MCF 10A (cell line): ENCODE results near the gene ZFX. TPM values are rescaled to one million over a fixed set of nuclear protein-coding genes. Genes with fewer than 3 reads are reported as not detected.

Source experiments
- BruUV-seq: library from RNA; stranded (reverse); fragments of 400-500 nt; replicated peaks from 2 replicates; lab custom pipeline; 2021; lab: Mats Ljungman, UMichigan
- CTCF ChIA-PET: fragments of 300-600 bp; sonication (Branson Sonifier 250); formaldehyde crosslinking; extraction: SDS; loops from one replicate; lab custom pipeline; 2021; ENCODE audit warnings: antibody characterized with exemption, inconsistent platforms; lab: Yijun Ruan, JAX
- POLR2A ChIA-PET: fragments of 300-600, 350-650 bp; sonication (Branson Sonifier 250); formaldehyde crosslinking; extraction: SDS; loops from one replicate; lab custom pipeline; 2020; ENCODE audit warnings: antibody characterized with exemption, inconsistent platforms; lab: Yijun Ruan, JAX
- DNase-seq: peaks from one replicate; pipeline ENCODE4 v3.0.0-alpha.2; 2018; ENCODE audit not compliant: unreplicated experiment
- H3K27ac Mint-ChIP-seq: one replicate; pipeline ENCODE4 v1.8.0; 2022; ENCODE audit warnings: mild to moderate bottlenecking, low read depth, mixed read lengths; ENCODE audit not compliant: unreplicated experiment
- H3K27me3 Mint-ChIP-seq: one replicate; pipeline ENCODE4 v1.8.0; 2022; ENCODE audit warnings: mixed read lengths; ENCODE audit not compliant: insufficient read depth, unreplicated experiment
- H3K36me3 Mint-ChIP-seq: one replicate; pipeline ENCODE4 v1.8.0; 2022; ENCODE audit warnings: mild to moderate bottlenecking, moderate library complexity, mixed read lengths; ENCODE audit not compliant: insufficient read depth, unreplicated experiment
- H3K4me1 Mint-ChIP-seq: one replicate; pipeline ENCODE4 v1.8.0; 2022; ENCODE audit warnings: mixed read lengths; ENCODE audit not compliant: insufficient read depth, unreplicated experiment
- H3K4me3 Mint-ChIP-seq: one replicate; pipeline ENCODE4 v1.8.0; 2022; ENCODE audit warnings: mild to moderate bottlenecking, moderate library complexity, mixed read lengths; ENCODE audit not compliant: unreplicated experiment
- H3K9me3 Mint-ChIP-seq: one replicate; pipeline ENCODE4 v1.8.0; 2022; ENCODE audit warnings: mixed read lengths; ENCODE audit not compliant: unreplicated experiment
- CTCF ChIP-seq: fragments of 200-600 bp; IDR thresholded peaks from one replicate; pipeline ENCODE4 v1.8.0; 2022; ENCODE audit warnings: antibody characterized with exemption, mild to moderate bottlenecking; ENCODE audit not compliant: unreplicated experiment
- intact Hi-C: fragments of 100-400 bp; cut with micrococcal nuclease; formaldehyde crosslinking; loops from 2 replicates; pipeline ENCODE4 v1.14.1; 2022
- total RNA-seq: library from RNA; stranded (reverse); gene quantifications from 2 replicates; pipeline ENCODE4 v1.2.3, GENCODE V29; 2022

ZFX gene
- total RNA-seq, 1 experiment from 2014 or later, result 72.3 TPM

- H3K36me3 Mint-ChIP-seq, result peaks cover 14% of the 10 kb centered on the region
- H3K4me1 Mint-ChIP-seq, result peaks cover 46% of the 10 kb centered on the region
- H3K27ac Mint-ChIP-seq, result peak overlapping the region; percentile 92
- H3K27me3 Mint-ChIP-seq, result no peaks in the 10 kb centered on the region
- CTCF ChIA-PET, result interaction anchor here (0.6 to 1.2 kb wide), 5 partner anchors 32 to 108 kb away, joined by 3 to 4 read pairs (median 3); no protein-coding TSS in a partner anchor
- no peaks in the 10 kb centered on the region for H3K9me3 Mint-ChIP-seq
- POLR2A ChIA-PET, result interaction anchor here (1.6 to 3.6 kb wide), 2 partner anchors 96 to 97 kb away, joined by 6 to 21 read pairs; partner anchors contain the start of gene EIF2S3
- DNase-seq, result no peak
- intact Hi-C loops, result loop anchor here (1.0 to 10.0 kb wide), 4 partner anchors 54 to 242 kb away; partner anchors contain the start of gene CXorf58
- TSS peak; percentile 38 for BruUV-seq
- no peak for TF ChIP-seq CTCF
- peak overlapping the region; percentile 92 for H3K4me3 Mint-ChIP-seq
Observed at GRCh38 chrX:24150898-24151297, 1.4 kb downstream of the ZFX start.

GRCh38 chrX:24151513-24151912, 2.0 kb downstream of the ZFX start:
- Mint-ChIP-seq H3K9me3 (no peaks in the 10 kb centered on the region), H3K27ac (peak overlapping the region; percentile 92), H3K4me3 (peak overlapping the region; percentile 92), H3K36me3 (peaks cover 19% of the 10 kb centered on the region), H3K4me1 (peaks cover 41% of the 10 kb centered on the region), H3K27me3 (no peaks in the 10 kb centered on the region)
- no peak for DNase-seq
- intact Hi-C loops, result loop anchor here (2.0 to 10.0 kb wide), 3 partner anchors 53 to 243 kb away; partner anchors contain the start of gene CXorf58
- CTCF ChIA-PET, result interaction anchor here (0.6 to 1.2 kb wide), 6 partner anchors 25 to 327 kb away, joined by 3 to 4 read pairs (median 3); no protein-coding TSS in a partner anchor
- POLR2A ChIA-PET, result interaction anchor here (1.0 to 1.6 kb wide), 2 partner anchors 16 to 98 kb away, joined by 3 to 6 read pairs; no protein-coding TSS in a partner anchor
- BruUV-seq, result no TSS peak
- no peak for TF ChIP-seq CTCF

DNA sequence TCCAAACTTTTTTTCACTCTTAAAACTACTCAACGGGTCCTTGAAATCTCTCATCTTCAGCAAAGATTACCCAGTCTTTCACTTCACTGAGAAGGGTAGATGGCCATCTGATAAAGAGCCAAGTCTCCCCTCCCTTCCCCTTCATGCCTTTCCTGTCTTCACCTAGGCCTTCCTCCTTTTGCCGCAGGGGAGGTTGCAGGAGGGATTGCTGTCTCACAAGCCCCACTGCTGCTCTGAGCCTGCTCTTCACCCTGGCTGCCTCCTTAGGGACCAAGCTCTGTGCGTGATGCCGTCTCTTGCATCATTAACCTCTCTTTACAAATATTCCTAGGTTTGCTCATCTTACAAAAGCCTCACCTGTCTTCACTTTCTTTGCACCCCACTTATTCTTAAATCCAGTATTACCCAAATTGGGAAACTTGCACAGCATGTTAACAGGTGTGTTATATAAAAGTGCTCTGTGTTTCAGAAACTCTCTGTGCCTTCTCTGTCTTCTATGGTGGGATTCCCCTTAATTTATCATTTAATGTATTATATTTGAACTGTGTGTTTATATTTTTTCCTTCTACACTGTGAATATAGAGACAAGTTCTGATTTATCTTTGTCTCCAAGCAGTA, 3.8 kb downstream of the ZFX start:
- no peak for TF ChIP-seq CTCF
- intact Hi-C loops, result loop anchor here (5.0 to 10.0 kb wide), 2 partner anchors 52 to 89 kb away; no protein-coding TSS in a partner anchor
- POLR2A ChIA-PET, result no interaction called here
- Mint-ChIP-seq H3K9me3 (no peaks in the 10 kb centered on the region), H3K4me1 (peaks cover 44% of the 10 kb centered on the region), H3K36me3 (peaks cover 26% of the 10 kb centered on the region), H3K4me3 (peak overlapping the region; percentile 35), H3K27ac (peak overlapping the region; percentile 27), H3K27me3 (no peaks in the 10 kb centered on the region)
- CTCF ChIA-PET, result no interaction called here
- peak; percentile 65 for DNase-seq
- no TSS peak for BruUV-seq

DNA sequence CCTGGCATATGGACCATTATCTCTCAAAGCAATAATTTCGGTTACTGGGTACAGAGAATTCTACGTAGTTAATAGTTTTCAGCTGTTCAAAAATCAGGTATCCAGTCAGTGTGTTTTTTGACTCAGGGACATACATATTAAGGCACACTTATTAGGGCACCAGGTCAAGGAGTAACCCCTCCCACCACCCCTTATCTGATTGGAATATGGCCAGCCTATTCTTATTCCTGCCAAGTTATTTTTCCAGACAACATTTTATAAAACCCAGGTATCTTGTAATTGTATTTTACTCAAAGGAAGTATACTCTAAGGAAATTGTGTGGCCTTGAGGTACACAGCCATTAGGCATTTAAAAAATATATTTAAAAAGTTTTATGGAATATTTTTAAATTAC, 4.3 kb downstream of the ZFX start:
- BruUV-seq, result no TSS peak
- CTCF ChIA-PET, result no interaction called here

More for the DNA sequence above, 4.3 kb downstream of the ZFX start:
- Mint-ChIP-seq H3K9me3 (no peaks in the 10 kb centered on the region), H3K36me3 (peaks cover 26% of the 10 kb centered on the region), H3K4me3 (peak overlapping the region; percentile 35), H3K4me1 (peaks cover 47% of the 10 kb centered on the region), H3K27ac (no peak overlapping the region), H3K27me3 (no peaks in the 10 kb centered on the region)
- intact Hi-C loops, result loop anchor here (5.0 to 10.0 kb wide), 2 partner anchors 51 to 89 kb away; no protein-coding TSS in a partner anchor
- no peak for TF ChIP-seq CTCF
- POLR2A ChIA-PET, result no interaction called here
- no peak for DNase-seq
